GM12878 (cell line): ENCODE results near the gene BIRC5. TPM values are rescaled to one million over a fixed set of nuclear protein-coding genes. Genes with fewer than 3 reads are reported as not detected.

Source experiments
- ATF7 ChIP-seq: fragments of 450-650 bp; IDR thresholded peaks from 2 replicates; pipeline ENCODE4 v1.6.1; 2016; ENCODE audit warnings: low read depth, mild to moderate bottlenecking
- BHLHE40 ChIP-seq, 2 experiments: fragments of 450-650 bp in 1 of 2; IDR thresholded peaks; 2 replicates each; pipeline ENCODE4 v1.6.1; 2011 to 2017; ENCODE audit warnings: low read depth in 2 of 2, borderline replicate concordance in 1 of 2, improper control_type of control experiment in 1 of 2, low read length in 1 of 2, mild to moderate bottlenecking in 1 of 2
- CREB1 ChIP-seq: IDR thresholded peaks from 2 replicates; pipeline ENCODE4 v1.6.1; 2012; ENCODE audit warnings: low read depth, mild to moderate bottlenecking, inconsistent platforms
- HDGF ChIP-seq: fragments of 450-650 bp; IDR thresholded peaks from 2 replicates; pipeline ENCODE4 v1.6.1; 2016; ENCODE audit warnings: antibody characterized with exemption
- IRF4 ChIP-seq: IDR thresholded peaks from 2 replicates; pipeline ENCODE4 v1.6.1; 2011; ENCODE audit warnings: low read depth, low read length
- RELB ChIP-seq: fragments of 450-650 bp; IDR thresholded peaks from 2 replicates; pipeline ENCODE4 v1.6.1; 2017; ENCODE audit warnings: low read depth, mild to moderate bottlenecking, moderate library complexity
- YY1 ChIP-seq: IDR thresholded peaks from 2 replicates; pipeline ENCODE4 v1.6.1; 2011; ENCODE audit warnings: low read depth, mild to moderate bottlenecking, low read length
- ZBTB40 ChIP-seq: fragments of 450-650 bp; IDR thresholded peaks from 2 replicates; pipeline ENCODE4 v1.6.1; 2016; ENCODE audit warnings: mild to moderate bottlenecking, moderate library complexity, borderline replicate concordance
- ZNF207 ChIP-seq: fragments of 450-650 bp; IDR thresholded peaks from 2 replicates; pipeline ENCODE4 v1.6.1; 2014; ENCODE audit warnings: antibody characterized with exemption, mild to moderate bottlenecking, borderline replicate concordance
- ZSCAN29 ChIP-seq: fragments of 450-650 bp; IDR thresholded peaks from 2 replicates; pipeline ENCODE4 v1.6.1; 2017; ENCODE audit warnings: mild to moderate bottlenecking, moderate library complexity
- ZZZ3 ChIP-seq: IDR thresholded peaks from 2 replicates; pipeline ENCODE4 v1.6.1; 2011; ENCODE audit warnings: low read depth; ENCODE audit not compliant: control insufficient read depth, insufficient read length
- polyA plus RNA-seq, 11 experiments: library from polyadenylated mRNA; depleted of rRNA in 4 of 11; unstranded in 6 of 11; stranded (reverse) in 5 of 11; fragments of >200 nt; fragmentation: Nextera tagmentation in 4 of 11; fragmentation: Illumina TruSeq in 1 of 11; extraction: Ambion mirVana in 4 of 11; extraction: Trizol in 1 of 11; gene quantifications; 1 replicate in 1 of 11; 2 replicates in 10 of 11; pipeline versions ENCODE4 v1.2.1 to v1.2.3, GENCODE V29; 2011 to 2016; ENCODE audit warnings: inconsistent platforms in 2 of 11, missing spikeins in 2 of 11, low read depth in 1 of 11
- total RNA-seq, 4 experiments: library from RNA; depleted of rRNA in 3 of 4; stranded (reverse); fragments of >200 nt in 3 of 4; fragmentation: Illumina TruSeq in 1 of 4; extraction: Trizol in 1 of 4; gene quantifications; 2 replicates each; pipeline versions ENCODE4 v1.2.1 to v1.2.3, GENCODE V29; 2013 to 2021

BIRC5 gene
- total and polyA plus RNA-seq, 10 of the 15 experiments (the other 5 are each of a cell fraction or from before 2014, with no cell fraction given) = 41.0 to 175 (median 90.8) TPM

- peak; percentile 75; the same call in 1 of the 2 replicates for TF ChIP-seq ZNF207
- TF ChIP-seq ZSCAN29 = no peak
- no peak for TF ChIP-seq IRF4
- no peak for TF ChIP-seq ZBTB40
- 0 out of 2 replicates have a peak, but pooled peaks have one; percentile 8 for TF ChIP-seq HDGF
- peak; percentile 60 for TF ChIP-seq RELB
- TF ChIP-seq YY1 = peak; percentile 94
- TF ChIP-seq ZZZ3 = no peak
- TF ChIP-seq CREB1 = peak; percentile 80
- TF ChIP-seq BHLHE40 (IDR thresholded peaks at IDR 0.05; ENCODE audit: borderline replicate concordance in 1 of 2, low read depth in 2 of 2, low read length in 1 of 2) = peak; percentile 38 to 81; a peak in 3 of 4 replicates
- TF ChIP-seq ATF7 = no peak
- TF ChIP-seq, all 136 proteins: peak for 40
These were observed at the start of gene BIRC5 (continued) for GRCh38 chr17:78214016-78214705.
